Cortex of kidney (tissue), 1 donor: ENCODE data around the gene RHOXF1.
"Not testable (repeated sequence)": the region's sequence is repeated elsewhere in the genome, so short reads cannot be mapped to it uniquely, and the experiment has no call there.

ENCODE experiments used
- DNase-seq: peaks from one replicate; lab custom pipeline; 2025; lab: John Stamatoyannopoulos, UW

Gene RHOXF1

DNA sequence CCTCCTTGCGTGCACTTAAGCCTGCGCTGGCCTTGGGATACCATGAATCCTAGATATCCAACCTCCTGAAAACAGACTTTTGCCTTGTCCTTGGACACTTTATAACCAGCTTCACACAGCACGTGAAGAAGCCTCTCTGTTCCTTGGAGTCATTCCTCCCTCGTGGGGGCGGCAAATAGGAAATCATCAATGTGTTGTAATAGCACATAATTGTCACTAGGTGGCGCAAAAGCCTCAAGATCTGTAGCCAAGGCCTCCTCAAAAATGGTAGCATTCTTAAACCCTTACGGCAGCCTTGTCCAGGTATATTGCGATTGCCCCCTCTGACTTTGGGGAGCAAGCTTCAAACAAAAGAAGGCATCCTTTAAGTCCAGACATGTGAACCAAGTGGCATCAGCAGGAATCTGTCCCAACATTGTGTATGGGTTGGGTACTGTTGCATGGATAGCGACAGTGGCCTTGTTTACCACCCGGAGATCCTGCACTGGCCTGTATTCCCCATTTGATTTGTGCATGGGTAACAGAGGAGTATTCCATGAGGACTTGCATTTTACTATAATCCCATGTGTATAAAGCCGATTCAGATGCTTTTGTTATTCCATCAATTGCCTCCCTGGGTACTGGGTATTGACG is 30.0 kb downstream of the RHOXF1 start:
- not testable (repeated sequence) for DNase-seq

GRCh38 chrX:120077590-120077989 is 38.1 kb downstream of the RHOXF1 start, which contains the start of gene RHOXF2B:
Gene RHOXF2B, minus strand, starts transcription at chrX:120077690. Its CDS starts 138 bp downstream, at chrX:120077552.
- not testable (repeated sequence) for DNase-seq

DNA sequence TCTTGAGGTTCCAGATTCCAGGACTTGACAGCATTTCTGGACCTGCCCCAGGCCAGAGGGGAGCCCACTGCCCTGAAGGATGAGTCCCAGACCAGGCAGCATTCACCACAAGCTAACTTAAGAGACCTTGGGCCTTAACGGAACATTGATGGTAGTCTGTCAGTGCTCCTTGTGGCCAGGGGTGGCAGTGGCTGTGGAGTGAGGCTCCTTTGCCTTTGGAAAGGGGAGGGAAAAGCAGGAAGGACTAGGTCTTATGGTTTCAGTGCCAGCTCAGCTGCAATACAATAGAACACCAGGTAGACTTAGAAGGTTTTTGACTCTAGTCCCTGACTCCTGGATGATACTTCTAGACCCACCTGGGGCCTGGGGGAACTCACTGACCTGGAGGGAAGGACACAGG is 49.5 kb downstream of the RHOXF1 start:
- DNase-seq, result not testable (repeated sequence)
